ENCODE data around the gene VSIG8. TPM values are rescaled to one million over a fixed set of nuclear protein-coding genes. Genes with fewer than 3 reads are reported as not detected.
"Not testable (repeated sequence)": the region's sequence is repeated elsewhere in the genome, so short reads cannot be mapped to it uniquely, and the experiment has no call there.

VSIG8 gene, protein sequence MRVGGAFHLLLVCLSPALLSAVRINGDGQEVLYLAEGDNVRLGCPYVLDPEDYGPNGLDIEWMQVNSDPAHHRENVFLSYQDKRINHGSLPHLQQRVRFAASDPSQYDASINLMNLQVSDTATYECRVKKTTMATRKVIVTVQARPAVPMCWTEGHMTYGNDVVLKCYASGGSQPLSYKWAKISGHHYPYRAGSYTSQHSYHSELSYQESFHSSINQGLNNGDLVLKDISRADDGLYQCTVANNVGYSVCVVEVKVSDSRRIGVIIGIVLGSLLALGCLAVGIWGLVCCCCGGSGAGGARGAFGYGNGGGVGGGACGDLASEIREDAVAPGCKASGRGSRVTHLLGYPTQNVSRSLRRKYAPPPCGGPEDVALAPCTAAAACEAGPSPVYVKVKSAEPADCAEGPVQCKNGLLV
- not detected in 2 replicates for total RNA-seq

DNA sequence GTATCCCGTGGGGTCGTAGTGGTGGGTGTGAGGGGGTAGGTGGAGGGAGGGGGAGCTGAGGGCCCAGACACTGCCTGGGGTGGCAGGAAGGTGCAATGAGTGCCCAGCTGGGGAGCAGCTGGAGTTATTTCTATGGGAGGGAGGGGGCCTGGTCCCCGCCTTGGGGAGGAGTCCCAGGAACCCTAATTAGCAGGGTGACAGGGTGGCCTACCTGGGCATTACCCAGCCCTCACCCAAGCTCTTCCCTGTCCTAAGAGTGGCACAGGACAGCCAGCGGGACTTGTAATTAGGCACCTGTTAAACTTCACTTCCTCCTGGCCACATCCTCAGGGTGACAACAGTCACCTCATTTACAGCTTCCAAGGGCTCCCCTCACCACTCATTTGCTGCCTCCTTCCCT is at the start of gene VSIG8:
Gene VSIG8, minus strand, starts transcription at position 101 of the 400 bp plus-strand sequence. CDS start 136 bp downstream, outside the sequence.
- no peak for DNase-seq (ENCODE audit: low read depth in 2 of 2)

DNA sequence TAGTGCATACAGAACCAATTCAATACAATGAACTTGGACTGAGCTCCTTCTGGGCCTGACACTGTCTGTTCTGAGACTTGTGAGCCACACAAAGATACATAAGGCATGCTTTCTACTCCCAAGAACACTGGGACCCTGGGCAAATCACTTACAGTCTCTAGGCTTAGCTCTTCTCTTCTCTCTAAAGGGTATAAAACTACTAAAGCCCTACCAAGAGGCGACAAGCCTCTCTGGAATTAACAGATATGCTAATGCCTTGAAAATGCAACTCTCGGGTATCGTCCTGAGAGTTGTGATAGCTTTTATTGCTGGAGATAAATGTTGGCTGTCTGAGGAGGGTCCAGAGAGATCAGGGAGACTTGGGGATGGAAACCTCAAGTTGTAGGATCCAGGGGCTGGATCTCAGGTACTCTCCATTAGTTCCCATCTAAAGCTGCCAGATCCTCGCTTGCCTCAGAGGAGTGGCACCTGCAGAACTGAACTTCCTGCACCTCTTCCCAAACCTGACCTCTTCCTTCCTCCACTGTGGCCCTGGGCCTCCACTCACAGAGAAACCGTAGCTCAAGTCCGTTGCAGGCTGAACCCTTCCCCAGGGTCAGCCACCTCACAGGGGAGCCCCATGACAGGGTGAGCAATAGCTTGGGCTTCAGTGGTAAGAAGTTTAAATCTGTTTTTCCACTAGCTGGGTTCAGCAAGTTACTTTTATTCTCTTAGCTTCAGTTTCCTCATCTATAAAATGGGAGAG is 49.0 kb upstream of the VSIG8 start:
- no peak for DNase-seq (ENCODE audit: low read depth in 2 of 2)

DNA sequence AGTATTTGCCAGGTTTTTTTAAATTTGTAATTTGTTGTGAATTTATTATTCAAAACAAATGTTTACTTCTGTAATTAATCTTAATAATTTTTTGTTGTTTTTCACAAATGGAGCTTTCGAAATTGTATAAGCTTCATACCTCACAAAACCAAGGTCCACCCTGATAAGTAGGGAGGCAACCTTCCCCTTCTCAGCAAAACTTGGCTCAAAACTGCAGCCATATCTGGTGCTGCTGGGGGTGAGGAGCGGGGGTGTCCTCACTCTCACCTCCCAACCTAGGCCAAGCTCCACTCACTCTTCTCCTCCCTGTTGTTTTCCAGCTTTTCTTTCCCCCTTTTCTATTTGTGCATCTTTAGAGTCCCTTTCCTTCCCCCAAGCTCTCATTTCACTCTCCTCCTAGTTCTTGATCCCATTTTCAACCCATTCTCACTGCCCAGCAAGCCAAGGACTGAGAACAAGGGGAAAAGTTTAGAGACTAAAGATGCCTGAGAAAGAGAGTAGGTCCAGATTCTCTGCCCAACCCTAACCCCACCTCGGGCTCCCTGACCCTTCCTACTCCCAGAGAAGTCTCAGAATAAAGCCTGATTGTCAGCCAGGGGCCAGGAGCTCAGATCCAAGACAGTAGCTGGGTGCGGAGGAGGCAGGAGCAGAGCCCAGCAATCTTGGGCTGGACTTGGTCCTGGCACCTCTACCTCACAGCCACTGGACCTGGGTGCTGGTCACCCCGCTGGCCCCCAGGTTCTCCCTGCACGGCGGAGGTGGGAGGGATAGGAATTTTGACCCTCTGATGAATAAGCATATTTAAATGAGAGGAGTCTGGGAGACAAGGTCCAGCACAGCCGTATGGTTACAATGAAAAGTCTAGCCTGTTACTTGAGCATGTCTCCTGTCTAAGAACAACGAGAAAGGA is 45.8 kb upstream of the VSIG8 start:
- DNase-seq (ENCODE audit: low read depth in 2 of 2): no peak

DNA sequence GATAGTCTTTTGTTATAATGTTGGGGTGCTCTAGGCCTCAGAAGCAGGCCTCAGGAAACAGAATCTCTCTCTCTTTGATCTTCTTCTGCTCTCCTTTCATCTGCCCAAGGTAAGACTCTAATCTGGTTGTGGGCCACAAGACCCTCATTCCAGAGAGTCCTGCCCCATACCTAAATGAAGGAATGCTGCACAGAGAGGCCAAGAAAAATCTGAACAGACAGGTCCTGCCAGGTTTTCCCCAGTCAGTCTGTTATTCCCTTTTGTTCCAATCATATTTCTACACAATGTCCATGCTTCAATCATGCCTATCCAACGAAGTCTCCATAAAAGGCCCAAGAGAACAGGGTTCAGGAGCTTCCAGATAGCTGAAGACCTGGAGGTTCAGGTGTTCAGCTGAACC is 44.5 kb upstream of the VSIG8 start:
- no peak for DNase-seq (ENCODE audit: low read depth in 2 of 2)

DNA sequence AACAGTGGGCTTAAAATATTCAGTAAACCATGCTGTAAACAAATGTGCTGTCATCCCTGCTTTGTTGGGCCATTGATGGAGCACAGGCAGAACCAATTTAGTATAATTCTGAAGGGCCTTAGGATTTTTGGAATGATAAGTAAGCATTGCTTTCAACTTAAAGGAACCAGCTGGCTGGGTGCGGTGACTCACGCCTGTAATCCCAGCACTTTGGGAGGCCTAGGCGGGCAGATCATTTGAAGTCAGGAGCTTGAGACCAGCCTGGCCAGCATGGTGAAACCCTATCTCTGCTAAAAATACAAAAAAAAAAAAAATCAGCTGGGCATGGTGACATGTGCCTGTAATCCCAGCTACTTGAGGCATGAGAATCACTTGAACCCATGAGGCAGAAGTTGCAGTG is 41.6 kb upstream of the VSIG8 start:
- DNase-seq (ENCODE audit: low read depth in 2 of 2): not testable (repeated sequence)

DNA sequence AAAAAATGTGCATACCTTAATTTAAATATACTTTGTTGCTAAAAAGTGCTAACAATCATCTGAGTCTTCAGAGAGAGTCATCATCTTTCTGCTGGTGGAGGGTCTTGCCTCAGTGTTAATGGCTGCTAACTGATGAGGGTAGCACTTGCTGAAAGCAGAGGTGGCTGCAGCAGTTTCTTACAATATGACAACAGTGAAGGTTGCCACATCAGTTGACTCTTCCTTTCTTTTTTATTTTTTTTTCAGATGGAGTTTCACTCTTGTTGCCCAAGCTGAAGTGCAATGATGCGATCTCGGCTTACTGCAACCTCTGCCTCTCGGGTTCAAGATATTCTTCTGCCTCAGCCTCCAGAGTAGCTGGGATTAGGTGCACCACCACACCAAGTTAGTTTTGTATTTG is 40.1 kb upstream of the VSIG8 start:
- DNase-seq (ENCODE audit: low read depth in 2 of 2): no peak

DNA sequence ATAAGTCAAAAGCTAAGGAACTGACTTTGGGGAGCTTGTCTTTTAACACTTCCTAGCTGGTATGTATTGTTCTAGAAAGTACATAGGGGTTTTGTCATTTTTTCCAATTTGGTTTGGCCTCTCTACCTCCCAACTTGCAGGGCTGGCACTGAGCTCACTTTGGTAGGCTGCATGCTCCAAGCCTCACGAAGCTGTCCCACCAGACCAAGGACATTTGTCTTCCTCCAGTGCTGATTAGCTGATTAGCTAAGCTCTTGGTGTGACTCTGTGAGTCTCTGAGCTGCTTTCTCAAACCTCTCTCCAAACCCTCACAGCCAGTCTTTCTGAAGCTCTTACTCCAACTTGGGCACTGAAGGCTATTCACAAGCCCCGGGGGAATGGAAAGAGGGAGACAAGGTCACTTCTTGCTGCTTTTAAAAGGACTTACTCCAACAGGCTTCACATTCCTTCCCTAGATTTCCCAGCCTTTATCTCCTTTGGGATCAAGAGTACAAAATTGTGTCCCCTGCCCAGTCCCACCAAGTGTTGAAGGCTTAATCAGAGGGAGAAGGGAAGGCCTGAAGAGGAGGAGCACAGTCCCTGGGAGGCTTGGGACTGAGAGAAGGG is 38.4 kb upstream of the VSIG8 start:
- DNase-seq (ENCODE audit: low read depth in 2 of 2): no peak

DNA sequence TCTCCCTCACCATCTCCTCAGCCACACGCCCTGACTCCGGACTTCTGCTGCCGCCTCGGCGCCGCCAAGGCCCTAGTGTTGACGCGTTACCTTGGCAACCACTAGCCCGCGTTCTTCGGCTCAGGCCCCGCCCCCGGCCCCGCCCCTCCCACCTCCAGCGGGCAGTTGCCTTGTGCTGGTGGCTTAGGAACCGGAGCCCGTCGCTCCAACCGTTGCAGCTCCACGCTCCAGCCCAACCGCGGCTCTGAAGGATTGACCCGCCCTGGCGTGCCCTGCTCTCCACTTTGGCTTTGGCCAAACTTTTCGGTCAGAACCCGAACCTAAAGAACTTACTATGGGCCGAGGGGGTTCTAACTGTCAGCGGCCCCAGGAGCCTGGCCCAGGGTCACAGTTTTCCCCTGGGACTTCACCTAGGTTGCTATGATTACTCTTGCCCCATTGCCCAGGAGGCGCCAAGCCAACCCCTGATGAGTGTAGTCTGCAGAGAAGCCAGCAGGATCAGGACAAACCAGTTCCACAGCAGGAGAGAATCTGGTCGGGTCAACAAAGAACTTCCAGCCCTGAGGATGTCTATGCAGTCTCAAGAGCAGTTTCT is 37.7 kb upstream of the VSIG8 start, which contains the start of gene CFAP45:
Gene CFAP45, minus strand, starts transcription at position 80 of the 595 bp plus-strand sequence. Its CDS starts 67 bp downstream, at position 13.
- DNase-seq (ENCODE audit: low read depth in 2 of 2): peak in 1 of 2 donors; percentile 81

DNA sequence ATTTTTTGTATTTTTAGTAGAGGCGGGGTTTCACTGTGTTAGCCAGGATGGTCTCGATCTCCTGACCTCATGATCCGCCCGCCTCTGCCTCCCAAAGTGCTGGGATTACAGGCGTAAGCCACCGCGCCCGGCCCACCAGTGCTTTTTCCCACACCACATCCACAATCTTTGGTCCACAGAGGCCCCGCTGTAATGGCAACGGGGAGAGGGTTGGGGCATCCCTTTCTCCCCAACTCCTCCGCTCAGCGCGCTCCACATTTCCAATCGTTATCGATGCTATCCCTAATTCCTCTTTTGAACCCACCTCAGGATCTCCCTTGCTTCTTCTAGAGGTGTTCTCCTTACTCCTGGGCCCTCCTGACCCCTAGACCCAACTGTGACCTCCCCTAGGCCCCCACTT is 37.2 kb upstream of the VSIG8 start:
- not testable (repeated sequence) for DNase-seq (ENCODE audit: low read depth in 2 of 2)

DNA sequence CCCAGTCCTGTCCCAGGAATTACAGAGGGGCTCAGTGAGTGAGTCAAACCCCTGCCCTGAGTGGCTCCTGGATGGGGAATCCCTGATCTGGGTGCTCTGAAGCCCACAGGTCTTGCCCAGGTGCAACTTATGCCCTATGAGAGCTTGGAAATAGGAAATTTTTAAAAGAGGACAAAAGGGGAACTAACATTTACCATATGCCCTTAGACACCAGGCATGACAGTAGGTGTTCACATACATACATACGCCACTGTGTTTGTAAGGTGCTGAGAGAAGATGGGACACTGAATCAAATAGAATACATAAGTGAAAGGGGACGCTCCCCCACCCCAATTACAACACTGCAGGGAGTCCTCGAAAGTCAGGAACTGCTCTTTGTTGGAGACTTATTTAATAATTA is 36.1 kb upstream of the VSIG8 start:
- DNase-seq (ENCODE audit: low read depth in 2 of 2): no peak

DNA sequence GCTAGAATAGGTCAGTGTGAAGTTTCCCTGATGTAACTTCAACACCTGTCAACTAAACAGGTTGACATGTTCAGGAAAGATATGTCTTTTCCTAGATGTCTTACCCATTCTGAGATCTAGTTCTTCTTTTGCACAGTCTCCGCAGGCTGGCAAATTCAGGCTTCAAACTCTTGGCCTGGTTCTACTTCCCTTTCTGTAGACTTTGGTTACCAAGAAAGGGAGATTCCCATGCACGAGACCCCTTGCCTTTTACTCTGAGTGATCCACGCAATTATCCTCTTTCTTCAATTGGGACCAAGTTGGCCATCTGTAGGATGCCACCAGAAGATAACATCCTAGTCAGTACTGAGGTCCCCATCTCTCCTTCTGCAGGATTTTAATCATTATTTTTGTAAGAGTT is 35.5 kb upstream of the VSIG8 start:
- no peak for DNase-seq (ENCODE audit: low read depth in 2 of 2)

DNA sequence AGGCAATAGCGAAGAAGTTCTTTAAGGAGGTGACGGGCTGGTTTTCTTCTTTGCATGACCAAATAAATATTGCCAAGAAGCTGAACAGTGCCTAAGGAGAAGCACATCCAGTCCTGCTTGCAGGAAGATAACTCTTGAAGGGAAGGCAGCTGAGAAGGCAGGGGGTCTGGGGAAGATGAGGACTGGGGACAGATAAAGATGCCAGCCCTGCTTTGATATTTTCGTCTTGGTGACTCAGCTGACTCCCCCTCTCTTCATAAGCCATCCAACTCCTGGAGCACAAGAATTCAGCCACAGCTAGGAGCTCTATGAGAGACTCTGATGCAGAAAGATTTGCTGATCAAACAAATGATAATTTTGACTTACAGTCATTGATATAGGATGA is 34.1 kb upstream of the VSIG8 start:
- DNase-seq (ENCODE audit: low read depth in 2 of 2): no peak

DNA sequence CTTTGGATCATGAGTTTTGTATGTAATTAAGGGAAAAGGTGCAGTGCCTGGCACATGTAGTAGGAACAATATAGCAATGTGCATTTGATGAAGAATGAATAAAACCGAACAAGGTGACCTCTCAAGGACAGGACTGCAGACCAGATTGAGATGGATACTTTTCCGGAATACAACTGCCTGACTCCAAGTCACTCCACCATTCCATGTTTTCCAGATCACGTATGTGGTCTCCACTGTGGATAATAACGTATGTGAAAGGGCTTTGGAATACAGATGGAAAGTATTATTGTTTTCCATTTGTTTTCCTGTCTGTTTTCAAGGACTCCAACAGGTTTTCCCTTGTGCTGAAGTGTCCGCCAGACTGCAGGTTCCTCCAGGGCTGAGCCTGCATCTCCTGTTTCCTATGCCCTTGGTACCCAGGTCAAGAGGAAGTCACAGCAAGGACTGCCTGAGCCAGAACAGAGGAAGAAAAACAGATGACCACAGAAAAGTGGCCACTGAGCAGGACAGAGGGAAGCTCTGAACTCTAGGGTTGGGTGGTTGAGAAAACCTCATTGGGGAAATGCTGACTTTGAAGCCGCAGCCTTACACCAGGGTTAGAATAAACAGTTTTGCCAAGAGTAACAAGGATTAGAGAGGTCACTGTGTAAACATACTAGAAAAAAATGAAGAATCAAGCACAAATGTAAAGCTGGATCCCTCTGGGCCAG is 33.5 kb upstream of the VSIG8 start:
- DNase-seq (ENCODE audit: low read depth in 2 of 2): no peak

DNA sequence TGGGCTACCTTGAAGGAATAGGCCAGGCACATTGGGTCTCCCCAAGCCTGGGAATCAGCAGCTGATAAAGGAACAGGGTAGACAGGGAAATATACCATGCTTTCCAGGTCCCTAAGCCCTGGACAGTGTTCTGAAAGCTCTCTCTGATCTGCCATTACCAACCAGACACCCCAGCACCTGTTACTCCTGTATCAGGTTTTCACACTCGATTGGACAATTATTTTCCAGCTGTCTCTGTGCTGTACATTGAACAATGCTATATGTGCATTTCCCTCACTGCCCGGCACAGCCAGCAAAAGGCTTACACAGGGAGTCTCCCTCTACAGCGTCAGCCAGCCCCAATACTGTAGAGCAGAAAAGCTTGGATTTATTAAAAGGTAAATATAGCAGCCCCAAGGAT is 32.8 kb upstream of the VSIG8 start:
- no peak for DNase-seq (ENCODE audit: low read depth in 2 of 2)

DNA sequence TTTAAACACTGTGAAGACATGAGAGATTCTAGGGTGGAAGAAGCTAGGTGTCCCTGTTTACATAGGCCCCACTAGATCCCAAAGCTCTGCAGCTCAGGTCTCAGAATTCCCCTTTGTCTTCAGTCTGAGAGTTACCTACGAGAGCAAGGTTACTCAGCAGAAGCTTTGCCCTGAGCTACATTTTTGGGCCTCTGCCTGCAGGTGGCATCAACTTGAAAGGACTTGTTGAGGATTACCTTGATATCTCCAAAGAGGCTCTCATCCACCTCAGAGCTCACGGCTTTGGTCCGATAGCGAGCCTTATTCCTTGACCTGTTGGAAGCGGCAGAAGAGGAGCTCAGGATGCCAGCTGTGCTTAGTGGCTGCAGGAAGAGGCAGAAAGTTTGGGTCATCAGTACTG is 30.5 kb upstream of the VSIG8 start:
- DNase-seq (ENCODE audit: low read depth in 2 of 2): no peak

DNA sequence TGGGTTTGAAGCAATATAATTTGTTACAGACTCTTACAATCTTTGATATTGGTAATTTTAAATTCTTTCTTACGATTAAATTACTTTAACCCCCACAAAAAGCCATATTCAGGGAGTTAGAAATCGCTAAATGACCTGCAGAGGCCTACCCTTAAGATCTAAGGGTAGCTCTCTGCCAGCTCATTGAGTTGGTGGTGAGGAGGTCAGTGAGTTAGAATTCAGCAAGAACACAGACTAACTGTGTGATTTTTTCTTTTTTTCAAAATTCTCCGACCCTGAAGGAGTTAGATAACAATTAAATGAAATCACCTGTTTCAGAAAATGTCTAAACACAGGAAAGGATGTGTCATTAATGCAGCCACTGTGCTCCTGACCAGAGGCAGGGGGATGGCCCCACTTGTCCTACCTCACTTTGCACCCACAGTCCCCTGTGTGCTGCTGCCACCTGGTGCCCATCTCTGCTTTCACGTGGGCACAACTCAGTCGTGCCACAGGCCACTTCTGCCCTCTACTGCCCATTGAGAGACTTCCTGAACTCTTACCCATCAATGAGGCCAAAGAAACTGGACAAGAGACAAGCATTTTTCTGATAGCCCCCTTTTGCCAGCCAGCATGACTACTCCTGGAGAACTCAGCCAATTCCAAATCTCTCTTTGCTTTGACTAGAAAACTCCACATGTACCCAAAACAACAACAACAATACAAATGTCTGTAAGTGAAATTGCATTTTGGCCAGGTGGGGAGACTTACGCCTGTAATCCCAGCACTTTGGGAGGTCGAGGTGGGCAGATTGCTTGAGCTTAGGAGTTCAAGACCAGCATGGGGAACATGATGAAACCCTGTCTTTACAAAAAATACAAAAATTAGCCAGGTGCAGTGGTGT is 29.1 kb upstream of the VSIG8 start:
- DNase-seq (ENCODE audit: low read depth in 2 of 2): peak; percentile 71 to 92

DNA sequence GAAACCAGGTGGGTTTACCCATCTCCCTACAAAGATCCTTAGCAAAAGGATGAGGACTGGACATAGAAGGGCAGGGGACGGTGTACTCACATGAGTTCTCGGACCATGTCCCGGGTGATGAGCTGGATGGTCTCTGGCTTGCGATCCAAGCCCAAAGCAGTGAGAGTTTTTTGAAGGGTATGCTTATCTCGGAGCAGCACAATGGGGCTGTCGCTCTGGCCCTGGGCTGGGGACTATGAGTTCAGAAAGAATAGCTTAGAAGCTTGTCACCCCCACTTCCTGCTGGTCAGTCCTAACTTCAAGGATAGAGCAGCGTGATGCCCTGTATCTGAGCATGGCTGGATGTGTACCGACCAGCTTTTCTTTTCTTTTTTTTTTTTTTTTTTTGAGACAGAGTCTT is 27.9 kb upstream of the VSIG8 start:
- DNase-seq (ENCODE audit: low read depth in 2 of 2): no peak

DNA sequence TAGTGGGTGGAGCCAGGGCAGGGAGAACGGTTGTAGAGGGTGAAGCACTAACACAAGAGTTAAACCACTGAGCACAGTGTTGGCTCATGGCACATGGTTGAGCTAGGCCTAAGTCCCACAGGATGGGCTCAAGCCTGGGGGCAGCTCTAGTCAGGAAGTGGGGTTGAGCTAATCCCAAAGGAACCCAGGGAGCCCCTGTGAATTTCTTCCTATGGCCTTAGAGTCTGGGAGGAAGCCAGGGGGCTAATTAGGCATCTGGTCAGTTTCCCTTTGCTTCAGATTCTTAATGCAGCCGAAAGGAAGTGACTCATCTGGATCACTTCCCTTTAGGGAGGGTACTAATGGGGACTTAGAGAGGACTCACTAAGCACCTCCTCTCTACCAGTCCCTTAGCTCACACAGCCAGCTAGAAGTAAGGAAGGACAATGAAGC is 27.4 kb upstream of the VSIG8 start:
- DNase-seq (ENCODE audit: low read depth in 2 of 2): peak in 1 of 2 donors; percentile 88

DNA sequence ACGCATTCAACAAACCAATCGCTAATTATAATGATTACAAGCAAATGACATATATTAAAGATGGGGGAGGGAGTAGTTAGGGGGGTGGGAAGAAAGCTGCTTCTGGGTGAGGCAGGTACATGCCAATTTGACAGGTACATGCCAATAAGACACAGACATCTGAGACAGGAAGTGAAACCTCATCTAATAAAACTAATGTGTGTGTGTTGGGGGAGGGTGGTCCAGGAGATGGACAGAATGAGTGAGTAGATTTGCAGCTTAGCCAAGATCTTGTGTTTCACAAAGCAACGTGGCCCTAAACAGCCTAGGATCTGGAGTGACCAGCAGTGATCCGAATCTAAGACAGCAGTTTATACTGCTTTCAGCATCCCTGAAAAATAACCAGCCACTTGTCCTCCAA is 26.7 kb upstream of the VSIG8 start:
- DNase-seq (ENCODE audit: low read depth in 2 of 2): no peak
